GM19043 (cell line): ENCODE data around the gene KIZ.
A peak's percentile ranks its signal among the peaks of the same experiment; 100 is the strongest.

Experiments
- ATAC-seq: cut with Tn5 transposase; IDR thresholded peaks from one replicate; pipeline ENCODE4 v1.9.1; 2021; ENCODE audit warnings: low read depth; ENCODE audit not compliant: unreplicated experiment

Gene KIZ

GRCh38 chr20:21103582-21104465, 22.1 kb upstream of the KIZ start:
- ATAC-seq, result no peak

DNA sequence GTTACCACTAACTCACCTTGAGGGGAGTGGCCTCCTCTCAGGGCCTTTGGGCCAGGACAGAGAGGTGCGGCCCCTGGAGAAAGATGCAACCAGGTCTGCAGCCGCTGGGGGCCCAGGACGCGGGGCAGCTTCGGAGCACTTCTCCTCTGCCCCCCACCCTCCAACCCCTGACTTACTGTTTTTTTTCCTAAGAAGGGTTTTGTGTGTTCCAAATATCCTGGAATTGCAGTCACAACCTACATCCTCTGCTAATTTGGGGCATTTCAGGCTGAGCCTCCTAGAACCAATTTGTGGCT, 21.5 kb upstream of the KIZ start:
- ATAC-seq, result no peak

- no peak for ATAC-seq
These were observed 21.0 kb upstream of the KIZ start for GRCh38 chr20:21104921-21105320.

DNA sequence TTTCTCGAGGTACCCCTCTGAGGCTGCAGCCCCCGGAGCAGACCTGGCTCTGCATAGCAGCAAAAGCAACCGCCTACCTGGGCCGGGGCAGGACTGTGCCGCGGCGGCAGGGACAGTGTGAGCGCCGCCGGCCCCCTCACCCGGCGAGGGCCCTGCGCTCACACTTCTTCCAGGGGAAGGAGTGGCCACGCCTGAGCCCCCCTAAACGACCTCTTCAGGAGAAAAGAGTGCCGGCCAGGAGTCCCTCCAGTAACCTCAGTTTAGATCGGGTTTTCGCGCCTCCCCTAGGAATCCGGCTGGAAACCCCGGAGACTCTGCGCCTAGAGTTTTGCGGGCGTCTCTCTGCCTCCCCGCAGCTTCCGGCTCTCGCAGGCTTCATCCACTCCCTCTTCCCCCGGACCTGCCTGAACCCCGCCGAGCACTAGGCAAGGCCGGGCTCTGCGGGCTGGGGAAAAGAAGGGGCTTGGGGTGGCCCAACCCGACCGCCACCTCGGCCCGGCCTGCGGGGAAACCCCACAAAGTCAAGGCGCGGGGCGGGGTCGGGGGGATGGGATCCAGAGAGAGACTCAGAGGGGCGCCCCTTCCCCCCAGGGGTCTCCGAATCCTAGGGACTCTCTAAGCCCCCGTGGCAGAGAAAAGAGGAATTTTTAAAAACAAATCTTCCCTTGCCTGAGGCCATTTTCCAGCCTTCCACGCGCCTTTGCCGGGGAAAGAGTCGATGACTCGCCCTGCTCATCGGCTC, 20.3 kb upstream of the KIZ start:
- ATAC-seq, result no peak

GRCh38 chr20:21106171-21107017, 19.5 kb upstream of the KIZ start, which contains the start of gene LINC00237:
Gene LINC00237, minus strand, starts transcription at chr20:21106358.
- no peak for ATAC-seq

GRCh38 chr20:21109144-21109543, 16.7 kb upstream of the KIZ start:
- no peak for ATAC-seq

DNA sequence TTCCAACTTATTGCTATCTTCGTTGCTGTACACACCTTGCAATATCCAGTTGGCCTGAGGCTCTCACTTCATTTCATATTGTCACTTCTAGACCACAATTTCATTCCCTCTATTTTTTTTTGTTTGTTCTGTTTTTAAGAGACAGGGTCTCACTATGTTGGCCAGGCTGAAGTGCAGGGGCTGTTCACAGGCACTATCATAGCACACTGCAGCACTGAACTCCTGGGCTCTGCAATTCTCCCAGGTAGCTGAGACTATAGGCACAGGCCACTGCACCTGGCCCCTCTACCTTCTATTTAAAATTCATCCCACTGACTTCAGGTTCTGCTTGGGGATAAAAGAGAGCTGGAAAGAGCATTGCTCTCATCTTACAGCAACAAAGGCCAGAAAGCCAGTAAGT, 15.1 kb upstream of the KIZ start:
- no peak for ATAC-seq

GRCh38 chr20:21111416-21111815, 14.5 kb upstream of the KIZ start:
- ATAC-seq, result no peak

GRCh38 chr20:21113697-21114096, 12.2 kb upstream of the KIZ start:
- ATAC-seq, result no peak

- ATAC-seq, result no peak
These were observed 11.3 kb upstream of the KIZ start for GRCh38 chr20:21114584-21114983.

DNA sequence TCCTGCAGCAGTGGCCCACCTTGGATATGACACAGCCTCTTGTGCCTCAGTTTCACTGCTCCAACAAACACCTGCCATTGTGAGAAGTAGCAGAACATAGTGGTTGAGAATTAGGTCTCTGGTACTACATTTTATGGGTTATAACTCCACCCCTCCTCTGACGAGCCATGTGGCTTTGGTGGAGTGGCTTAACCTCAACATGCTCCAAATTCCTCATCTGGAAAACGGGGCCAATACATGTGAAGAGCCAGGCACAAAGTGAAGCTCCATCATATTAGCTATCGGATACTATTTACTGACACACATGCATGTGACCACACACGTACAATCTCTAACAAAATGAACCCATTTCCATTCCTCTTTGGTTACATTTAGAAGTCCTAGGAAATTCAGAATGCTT, 8.4 kb upstream of the KIZ start:
- ATAC-seq, result no peak

DNA sequence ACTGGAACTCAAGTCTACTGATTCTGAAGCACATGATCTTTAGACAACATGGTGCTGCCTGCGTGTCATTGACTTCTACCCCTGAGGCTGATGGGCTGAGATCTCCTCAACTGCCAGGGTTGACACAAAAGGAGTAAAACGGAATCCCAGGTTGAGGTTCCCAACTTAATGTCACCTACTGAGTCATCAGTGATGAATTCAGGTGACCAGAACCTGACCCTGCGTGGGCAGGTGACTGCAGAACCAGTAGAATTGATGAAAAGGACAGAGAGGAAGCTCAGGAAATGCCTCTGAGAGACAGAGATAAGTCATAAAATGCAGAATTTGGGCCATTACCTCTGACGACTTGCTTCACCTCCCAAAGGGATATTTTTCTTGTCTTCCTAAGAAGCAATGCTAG, 7.7 kb upstream of the KIZ start:
- no peak for ATAC-seq

- no peak for ATAC-seq
These were observed 7.1 kb upstream of the KIZ start for GRCh38 chr20:21118782-21119181.

DNA sequence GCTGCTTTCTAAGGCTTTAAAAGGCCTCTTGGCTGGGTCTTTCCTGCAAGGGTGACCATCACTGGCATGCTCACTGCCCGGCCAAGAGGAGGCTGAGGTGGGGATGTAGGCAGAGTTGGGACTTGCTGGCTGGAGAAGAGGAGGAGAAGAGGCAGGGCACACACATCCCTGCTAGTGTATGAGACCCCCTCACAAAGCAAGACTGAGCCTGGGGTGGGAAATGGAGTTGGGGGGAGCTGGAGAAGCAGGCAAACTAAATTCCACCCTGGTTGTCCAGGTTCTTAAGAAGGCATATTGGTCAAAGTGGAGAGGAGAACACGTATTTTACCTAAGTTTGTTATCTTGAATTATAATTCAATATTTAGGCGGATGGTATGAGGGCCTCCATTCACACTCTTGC, 1.7 kb upstream of the KIZ start:
- no peak for ATAC-seq

DNA sequence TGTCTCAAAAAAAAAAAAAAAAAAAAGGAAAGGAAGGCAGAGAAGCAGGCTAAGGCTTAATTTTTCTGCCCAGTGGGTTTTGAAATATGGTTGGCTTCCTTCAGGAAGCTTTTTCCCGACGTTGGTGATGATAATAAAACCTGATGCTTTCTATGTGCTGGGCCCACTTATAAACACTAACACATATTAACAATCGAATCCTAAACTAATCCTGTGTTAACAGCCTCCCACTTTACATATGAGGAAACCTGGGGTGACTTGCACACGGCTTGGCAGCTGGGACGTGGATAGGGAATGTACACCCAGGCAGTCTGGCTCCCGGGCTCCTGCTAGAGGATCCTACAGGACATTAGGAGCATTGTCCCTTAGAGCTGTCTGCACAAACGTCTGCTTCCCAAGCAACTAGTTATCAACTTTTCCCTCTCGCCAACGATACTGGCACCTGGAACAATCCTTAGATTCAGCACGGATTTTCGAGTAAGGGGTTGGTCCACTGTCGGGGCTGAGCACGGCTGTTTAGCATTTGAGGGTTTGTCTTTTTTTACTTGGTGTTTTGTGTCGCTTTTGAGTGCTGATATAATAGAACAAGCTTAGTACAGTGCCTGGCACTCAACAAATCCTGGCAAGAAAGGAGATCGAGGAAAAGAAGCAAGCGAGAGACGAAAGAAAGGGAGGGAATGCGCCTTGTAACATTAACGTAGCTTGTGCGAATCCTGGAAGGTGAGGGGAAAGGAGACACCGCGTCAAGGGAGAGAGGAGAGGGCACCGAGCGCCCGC, 622 bp upstream of the KIZ start:
- peak; percentile 14 for ATAC-seq

- ATAC-seq, result no peak
These were observed 644 bp downstream of the KIZ start for GRCh38 chr20:21126581-21126870.

DNA sequence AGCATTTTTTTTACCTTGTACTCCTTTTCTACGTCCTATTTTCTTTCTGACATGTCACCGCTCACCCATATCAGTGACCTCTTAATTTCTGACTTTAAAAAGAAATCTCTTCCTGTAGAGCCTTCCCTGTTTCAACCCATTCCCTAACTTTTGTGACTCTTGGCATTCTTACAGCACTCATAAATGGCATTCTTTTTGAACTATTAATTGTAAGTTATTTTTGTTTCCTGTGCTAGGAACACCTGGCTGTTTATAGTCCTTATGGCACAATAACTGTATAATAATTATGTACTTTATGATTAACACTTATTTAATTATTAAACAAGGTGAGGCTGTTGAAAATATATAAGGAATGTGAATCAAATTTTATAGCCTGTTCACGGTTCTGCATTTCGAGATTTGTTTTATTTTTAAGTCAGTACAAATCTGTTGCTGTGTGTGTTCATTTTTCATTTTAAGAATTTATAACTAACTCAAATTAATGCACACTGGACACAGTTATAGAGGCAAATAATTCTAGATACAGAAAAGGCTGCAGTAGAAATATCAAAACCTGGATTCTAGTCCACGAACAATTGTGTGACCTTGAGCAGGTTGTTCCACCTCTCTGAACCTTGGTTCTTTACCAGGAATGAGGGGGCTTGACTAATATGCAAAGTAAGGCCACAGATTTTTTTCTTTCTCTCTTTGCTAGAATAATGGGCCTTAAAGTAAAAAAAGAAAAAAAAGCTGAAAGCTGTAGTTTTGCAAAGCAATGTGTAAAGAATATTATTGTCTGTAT, 1.5 kb downstream of the KIZ start:
- no peak for ATAC-seq

GRCh38 chr20:21129861-21130260, 4.0 kb downstream of the KIZ start:
- ATAC-seq, result no peak

GRCh38 chr20:21133404-21133803, 7.5 kb downstream of the KIZ start:
- no peak for ATAC-seq
